ENCODE measurements around the gene SPIB.

DNA sequence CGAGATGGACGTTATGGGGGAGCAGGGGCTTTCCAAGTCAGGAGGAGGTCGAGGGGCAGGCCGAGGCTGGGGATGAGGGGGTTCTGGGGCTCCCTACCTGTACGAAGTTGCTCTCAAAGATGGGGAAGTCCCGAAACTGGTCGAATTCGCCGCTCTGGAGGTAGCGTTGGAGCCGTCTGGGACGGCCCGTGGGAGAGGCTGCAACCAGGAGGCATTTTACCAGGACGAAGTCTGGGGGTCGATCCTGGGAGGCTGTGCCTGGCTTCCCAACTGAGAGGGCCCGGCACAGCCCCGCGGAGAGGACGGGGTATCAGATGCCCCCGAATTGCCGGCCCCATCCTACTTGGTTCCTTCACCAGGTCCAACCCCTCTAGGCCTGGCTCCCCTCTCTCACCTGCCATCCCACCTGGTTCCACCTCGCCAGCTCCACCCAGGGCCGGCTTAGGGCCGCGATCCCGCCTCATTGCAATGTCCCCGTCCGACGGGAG lies 57.0 kb downstream of the SPIB start:
- TF ChIP-seq, protein P1, sequence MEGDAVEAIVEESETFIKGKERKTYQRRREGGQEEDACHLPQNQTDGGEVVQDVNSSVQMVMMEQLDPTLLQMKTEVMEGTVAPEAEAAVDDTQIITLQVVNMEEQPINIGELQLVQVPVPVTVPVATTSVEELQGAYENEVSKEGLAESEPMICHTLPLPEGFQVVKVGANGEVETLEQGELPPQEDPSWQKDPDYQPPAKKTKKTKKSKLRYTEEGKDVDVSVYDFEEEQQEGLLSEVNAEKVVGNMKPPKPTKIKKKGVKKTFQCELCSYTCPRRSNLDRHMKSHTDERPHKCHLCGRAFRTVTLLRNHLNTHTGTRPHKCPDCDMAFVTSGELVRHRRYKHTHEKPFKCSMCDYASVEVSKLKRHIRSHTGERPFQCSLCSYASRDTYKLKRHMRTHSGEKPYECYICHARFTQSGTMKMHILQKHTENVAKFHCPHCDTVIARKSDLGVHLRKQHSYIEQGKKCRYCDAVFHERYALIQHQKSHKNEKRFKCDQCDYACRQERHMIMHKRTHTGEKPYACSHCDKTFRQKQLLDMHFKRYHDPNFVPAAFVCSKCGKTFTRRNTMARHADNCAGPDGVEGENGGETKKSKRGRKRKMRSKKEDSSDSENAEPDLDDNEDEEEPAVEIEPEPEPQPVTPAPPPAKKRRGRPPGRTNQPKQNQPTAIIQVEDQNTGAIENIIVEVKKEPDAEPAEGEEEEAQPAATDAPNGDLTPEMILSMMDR (IDR thresholded peaks at IDR 0.05): no peak
- TF ChIP-seq EZH2 (IDR thresholded peaks at IDR 0.05): no peak

All from neural progenitor cell (in vitro differentiated cells).